Neural progenitor cell (in vitro differentiated cells): ENCODE data around the gene RNLS. TPM values are rescaled to one million over a fixed set of nuclear protein-coding genes. Genes with fewer than 3 reads are reported as not detected.

Experiments
- DNase-seq: peaks from one replicate; pipeline ENCODE4 v3.0.0-alpha.2; 2016; ENCODE audit warnings: low spot score
- H2AFZ ChIP-seq: fragments of 200-600 bp; sonication (generic); replicated peaks from 2 replicates; pipeline ENCODE4 v1.6.1; 2016; ENCODE audit warnings: antibody characterized with exemption
- H3F3A ChIP-seq: fragments of 200-600 bp; sonication (generic); 2 replicates; pipeline ENCODE4 v1.6.1; 2016; ENCODE audit warnings: antibody characterized with exemption, low read depth
- H3K27ac ChIP-seq: fragments of 200-600 bp; sonication (generic); 2 replicates; pipeline ENCODE4 v1.5.1; 2016; ENCODE audit warnings: mild to moderate bottlenecking
- H3K27me3 ChIP-seq: fragments of 200-600 bp; sonication (generic); 2 replicates; pipeline ENCODE4 v1.6.1; 2016; ENCODE audit warnings: mild to moderate bottlenecking, moderate library complexity
- H3K36me3 ChIP-seq: fragments of 200-600 bp; sonication (generic); 2 replicates; pipeline ENCODE4 v1.5.1; 2016
- H3K4me1 ChIP-seq: fragments of 200-600 bp; sonication (generic); 2 replicates; pipeline ENCODE4 v1.6.1; 2016; ENCODE audit warnings: mixed run types
- H3K4me2 ChIP-seq: fragments of 200-600 bp; sonication (generic); 2 replicates; pipeline ENCODE4 v1.6.1; 2016
- H3K4me3 ChIP-seq: fragments of 200-600 bp; sonication (generic); 2 replicates; pipeline ENCODE4 v1.5.1; 2016
- H3K79me2 ChIP-seq: fragments of 200-600 bp; sonication (generic); 2 replicates; pipeline ENCODE4 v1.6.1; 2016; ENCODE audit warnings: low read depth
- H3K9ac ChIP-seq: fragments of 200-600 bp; sonication (generic); 2 replicates; pipeline ENCODE4 v1.6.1; 2016
- H3K9me3 ChIP-seq: fragments of 200-600 bp; sonication (generic); 2 replicates; pipeline ENCODE4 v1.5.1; 2016; ENCODE audit warnings: low read depth
- H4K20me1 ChIP-seq: fragments of 200-600 bp; sonication (generic); 2 replicates; pipeline ENCODE4 v1.6.1; 2016; ENCODE audit warnings: low read depth
- H3K27ac Mint-ChIP-seq: 3 replicates; pipeline ENCODE4 v1.8.0; 2021; ENCODE audit warnings: mixed read lengths
- H3K27me3 Mint-ChIP-seq: 2 replicates; pipeline ENCODE4 v1.8.0; 2022; ENCODE audit warnings: low read depth, mild to moderate bottlenecking, inconsistent platforms, moderate library complexity, mixed read lengths; ENCODE audit not compliant: insufficient read depth
- H3K36me3 Mint-ChIP-seq: 3 replicates; pipeline ENCODE4 v1.8.0; 2021; ENCODE audit warnings: mixed read lengths
- H3K4me1 Mint-ChIP-seq: 3 replicates; pipeline ENCODE4 v1.8.0; 2021; ENCODE audit warnings: mixed read lengths
- H3K4me3 Mint-ChIP-seq: 3 replicates; pipeline ENCODE4 v1.8.0; 2021; ENCODE audit warnings: mild to moderate bottlenecking, moderate library complexity, mixed read lengths
- H3K9me3 Mint-ChIP-seq: 3 replicates; pipeline ENCODE4 v1.8.0; 2020; ENCODE audit warnings: mixed read lengths
- EZH2 ChIP-seq: fragments of 200-600 bp; sonication (generic); IDR thresholded peaks from 2 replicates; pipeline ENCODE4 v1.6.1; 2017; ENCODE audit warnings: antibody characterized with exemption, mild to moderate bottlenecking, moderate library complexity
- EZH2phosphoT487 ChIP-seq: fragments of 200-600 bp; sonication (generic); IDR thresholded peaks from 2 replicates; pipeline ENCODE4 v1.6.1; 2017; ENCODE audit warnings: antibody characterized with exemption
- total RNA-seq: library from RNA; depleted of rRNA; stranded (reverse); fragments of >200 nt; gene quantifications from 2 replicates; pipeline ENCODE4 v1.2.3, GENCODE V29; 2015; ENCODE audit warnings: low replicate concordance
- TF ChIP-seq, protein P1 (sequence below): fragments of 200-600 bp; sonication (generic); IDR thresholded peaks from 2 replicates; pipeline ENCODE4 v1.5.1; 2017; ENCODE audit warnings: antibody characterized with exemption, mild to moderate bottlenecking

Gene RNLS
- total RNA-seq, 1 donor from 2014 or later: 9.1 TPM

DNA sequence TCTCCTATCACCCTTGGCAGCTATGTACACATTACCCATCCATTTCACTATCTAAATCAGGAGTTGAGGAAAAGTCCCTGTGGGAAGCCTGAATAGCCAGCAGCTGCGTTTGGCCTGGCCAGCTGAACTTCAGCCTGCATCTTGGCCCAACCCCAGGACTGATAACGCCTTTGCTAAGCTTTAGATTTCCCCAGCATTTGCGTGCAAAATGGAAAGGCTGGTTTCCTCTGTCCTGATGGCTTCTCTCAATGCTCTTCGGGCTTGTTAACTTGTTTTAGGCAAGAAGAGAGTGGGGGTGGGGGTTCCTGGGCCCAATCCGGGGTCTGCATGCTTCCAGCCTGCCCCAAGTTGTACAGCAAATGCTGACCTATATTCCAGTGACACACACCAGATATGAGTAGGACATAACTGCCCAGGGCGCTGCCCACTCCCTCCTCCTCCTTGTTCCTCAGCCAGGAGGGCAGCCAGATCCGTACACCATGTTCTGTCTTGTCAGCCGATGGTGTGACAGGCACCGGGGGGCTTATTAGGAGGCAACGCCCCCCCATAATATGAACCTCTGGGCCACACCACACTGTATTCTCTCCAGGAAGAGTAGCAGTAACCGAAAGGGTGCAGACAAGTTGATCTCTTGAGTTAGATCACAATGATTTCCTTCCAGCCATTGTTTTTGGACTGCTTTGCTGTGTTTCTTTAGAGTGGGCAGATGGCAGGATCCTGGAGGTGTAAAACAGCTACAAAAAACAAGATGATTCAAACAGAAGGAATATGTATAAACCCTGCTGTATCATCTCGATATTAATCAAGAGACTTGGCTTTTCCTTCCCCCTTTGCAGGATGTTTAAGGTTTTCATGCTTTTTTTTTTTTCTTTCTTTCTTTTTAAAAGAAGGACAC is 339.0 kb downstream of the RNLS start:
- Histone ChIP-seq H3K4me2 (no peak overlapping the region), H3K27me3 (no peaks in the 10 kb centered on the region), H2AFZ (peak overlapping the region; percentile 2), H4K20me1 (no peaks in the 10 kb centered on the region), H3K9ac (no peak overlapping the region), H3F3A (no peaks in the 10 kb centered on the region), H3K4me3 (no peak overlapping the region), H3K27ac (no peak overlapping the region), H3K79me2 (no peaks in the 10 kb centered on the region), H3K9me3 (no peaks in the 10 kb centered on the region), H3K4me1 (peaks cover 9% of the 10 kb centered on the region), H3K36me3 (no peaks in the 10 kb centered on the region)
- TF ChIP-seq, protein P1, sequence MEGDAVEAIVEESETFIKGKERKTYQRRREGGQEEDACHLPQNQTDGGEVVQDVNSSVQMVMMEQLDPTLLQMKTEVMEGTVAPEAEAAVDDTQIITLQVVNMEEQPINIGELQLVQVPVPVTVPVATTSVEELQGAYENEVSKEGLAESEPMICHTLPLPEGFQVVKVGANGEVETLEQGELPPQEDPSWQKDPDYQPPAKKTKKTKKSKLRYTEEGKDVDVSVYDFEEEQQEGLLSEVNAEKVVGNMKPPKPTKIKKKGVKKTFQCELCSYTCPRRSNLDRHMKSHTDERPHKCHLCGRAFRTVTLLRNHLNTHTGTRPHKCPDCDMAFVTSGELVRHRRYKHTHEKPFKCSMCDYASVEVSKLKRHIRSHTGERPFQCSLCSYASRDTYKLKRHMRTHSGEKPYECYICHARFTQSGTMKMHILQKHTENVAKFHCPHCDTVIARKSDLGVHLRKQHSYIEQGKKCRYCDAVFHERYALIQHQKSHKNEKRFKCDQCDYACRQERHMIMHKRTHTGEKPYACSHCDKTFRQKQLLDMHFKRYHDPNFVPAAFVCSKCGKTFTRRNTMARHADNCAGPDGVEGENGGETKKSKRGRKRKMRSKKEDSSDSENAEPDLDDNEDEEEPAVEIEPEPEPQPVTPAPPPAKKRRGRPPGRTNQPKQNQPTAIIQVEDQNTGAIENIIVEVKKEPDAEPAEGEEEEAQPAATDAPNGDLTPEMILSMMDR: no peak
- TF ChIP-seq EZH2 (no peak), EZH2phosphoT487 (no peak)
- Mint-ChIP-seq H3K4me1 (peaks cover 34% of the 10 kb centered on the region), H3K4me3 (no peak overlapping the region), H3K36me3 (no peaks in the 10 kb centered on the region), H3K27me3 (peaks cover 2% of the 10 kb centered on the region), H3K27ac (no peak overlapping the region), H3K9me3 (no peaks in the 10 kb centered on the region)
- no peak for DNase-seq

DNA sequence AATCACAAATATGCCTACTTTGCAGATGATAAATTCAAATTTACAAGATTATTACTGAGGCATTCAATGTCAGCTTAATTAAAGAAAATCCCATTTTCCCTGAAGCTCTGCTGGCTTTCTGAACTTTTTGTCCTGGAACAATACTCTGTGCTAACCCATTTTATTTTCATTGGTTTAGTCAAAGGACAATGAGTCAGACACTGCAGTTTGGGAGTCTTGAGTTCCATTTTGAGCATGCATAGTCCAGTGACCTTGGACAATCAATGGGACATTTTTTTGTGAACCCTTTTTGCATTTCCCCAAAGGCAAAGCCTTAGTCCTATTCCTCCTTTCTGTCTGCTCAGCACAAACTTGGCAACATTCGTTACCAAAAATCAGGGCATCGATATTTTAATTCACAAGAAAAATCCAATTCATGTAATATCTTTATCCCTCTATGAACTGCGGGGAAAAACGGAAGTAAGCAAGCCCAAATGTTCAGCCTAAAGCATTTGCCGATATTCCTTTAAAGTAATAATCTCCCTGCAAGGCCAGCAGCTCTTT is 339.8 kb downstream of the RNLS start:
- Mint-ChIP-seq H3K27me3 (peaks cover 2% of the 10 kb centered on the region), H3K4me1 (peaks cover 37% of the 10 kb centered on the region), H3K4me3 (no peak overlapping the region), H3K9me3 (no peaks in the 10 kb centered on the region), H3K36me3 (no peaks in the 10 kb centered on the region), H3K27ac (no peak overlapping the region)
- H3K27ac ChIP-seq: no peak overlapping the region
- no peaks in the 10 kb centered on the region for H4K20me1 ChIP-seq
- no peak overlapping the region for H3K4me2 ChIP-seq
- peaks cover 10% of the 10 kb centered on the region for H3K4me1 ChIP-seq
- no peaks in the 10 kb centered on the region for H3K36me3 ChIP-seq
- H3K9ac ChIP-seq: no peak overlapping the region
- H3K79me2 ChIP-seq: no peaks in the 10 kb centered on the region
- H3F3A ChIP-seq: no peaks in the 10 kb centered on the region
- H2AFZ ChIP-seq: no peak overlapping the region
- no peaks in the 10 kb centered on the region for H3K9me3 ChIP-seq
- TF ChIP-seq EZH2 (no peak), EZH2phosphoT487 (no peak)
- TF ChIP-seq, protein P1: no peak
- no peak for DNase-seq
- H3K4me3 ChIP-seq: no peak overlapping the region
- H3K27me3 ChIP-seq: no peaks in the 10 kb centered on the region

DNA sequence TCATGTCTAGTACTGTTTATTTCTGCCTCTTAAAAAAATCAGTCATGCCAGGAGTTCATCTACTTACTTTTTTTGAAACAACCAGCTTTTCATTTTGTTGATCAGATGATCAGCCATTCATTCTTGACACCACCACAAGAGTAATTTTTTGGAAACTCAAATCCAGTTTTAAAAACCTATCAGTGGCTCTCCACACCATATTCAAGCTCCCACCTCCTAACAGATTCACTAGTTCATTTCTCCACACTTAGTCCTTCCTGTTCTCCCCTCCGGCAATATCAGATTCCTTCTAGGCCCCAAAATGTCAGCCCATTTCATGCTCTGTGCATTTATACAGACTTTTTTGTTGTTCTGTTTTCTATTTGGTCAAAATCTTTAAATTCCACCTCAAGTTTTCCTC is 341.6 kb downstream of the RNLS start:
- no peaks in the 10 kb centered on the region for H3K36me3 ChIP-seq
- no peak overlapping the region for H3K27ac Mint-ChIP-seq

More for the DNA sequence above, 341.6 kb downstream of the RNLS start:
- H4K20me1 ChIP-seq: no peaks in the 10 kb centered on the region
- no peaks in the 10 kb centered on the region for H3K79me2 ChIP-seq
- H2AFZ ChIP-seq: no peak overlapping the region
- no peak overlapping the region for H3K9ac ChIP-seq
- Mint-ChIP-seq H3K4me3 (no peak overlapping the region), H3K4me1 (peaks cover 31% of the 10 kb centered on the region), H3K27me3 (peaks cover 2% of the 10 kb centered on the region), H3K9me3 (no peaks in the 10 kb centered on the region), H3K36me3 (no peaks in the 10 kb centered on the region)
- H3K4me2 ChIP-seq: no peak overlapping the region
- no peaks in the 10 kb centered on the region for H3K9me3 ChIP-seq
- no peaks in the 10 kb centered on the region for H3K27me3 ChIP-seq
- no peaks in the 10 kb centered on the region for H3F3A ChIP-seq
- DNase-seq: no peak
- H3K27ac ChIP-seq: no peak overlapping the region
- TF ChIP-seq, protein P1: no peak
- no peak for TF ChIP-seq EZH2phosphoT487
- TF ChIP-seq EZH2: no peak
- H3K4me3 ChIP-seq: no peak overlapping the region
- peaks cover 14% of the 10 kb centered on the region for H3K4me1 ChIP-seq
